ENCODE results near the gene UGT1A7.
A peak's percentile ranks its signal among the peaks of the same experiment; 100 is the strongest.

Gene UGT1A7

GRCh38 chr2:233801357-233802131 lies 119.8 kb downstream of the UGT1A7 start:
- TF ChIP-seq CTCF (IDR thresholded peaks at IDR 0.05) (no peak), ZFX (IDR thresholded peaks at IDR 0.05; ENCODE audit: borderline replicate concordance) (no peak)
- H3K27ac ChIP-seq: no peak overlapping the region

GRCh38 chr2:233802132-233802815 lies 120.6 kb downstream of the UGT1A7 start:
- TF ChIP-seq CTCF (IDR thresholded peaks at IDR 0.05) (no peak), ZFX (IDR thresholded peaks at IDR 0.05; ENCODE audit: borderline replicate concordance) (no peak)
- no peak overlapping the region for H3K27ac ChIP-seq

- TF ChIP-seq CTCF (IDR thresholded peaks at IDR 0.05) (no peak), ZFX (IDR thresholded peaks at IDR 0.05; ENCODE audit: borderline replicate concordance) (no peak)
- no peak overlapping the region for H3K27ac ChIP-seq
Observed at GRCh38 chr2:233803292-233803911, 121.7 kb downstream of the UGT1A7 start.

- no peak overlapping the region for H3K27ac ChIP-seq
- TF ChIP-seq CTCF (IDR thresholded peaks at IDR 0.05): no peak
- TF ChIP-seq ZFX (IDR thresholded peaks at IDR 0.05; ENCODE audit: borderline replicate concordance): no peak
Observed at GRCh38 chr2:233803994-233804393, 122.3 kb downstream of the UGT1A7 start.

- TF ChIP-seq ZFX (IDR thresholded peaks at IDR 0.05; ENCODE audit: borderline replicate concordance): no peak
- TF ChIP-seq CTCF (IDR thresholded peaks at IDR 0.05): peak; percentile 9; the same call in 1 of the 2 replicates
Observed at GRCh38 chr2:233807215-233807865, 125.6 kb downstream of the UGT1A7 start.

GRCh38 chr2:233807966-233808935 lies 126.5 kb downstream of the UGT1A7 start:
- H3K27ac ChIP-seq: no peak overlapping the region
- TF ChIP-seq ZFX (IDR thresholded peaks at IDR 0.05; ENCODE audit: borderline replicate concordance): no peak
- no peak for TF ChIP-seq CTCF (IDR thresholded peaks at IDR 0.05)

More at GRCh38 chr2:233807215-233807865, 125.6 kb downstream of the UGT1A7 start:
- H3K27ac ChIP-seq: no peak overlapping the region

Data from 22Rv1 (cell line).